ENCODE measurements around the gene EDRF1.
"Not testable (repeated sequence)": the region's sequence is repeated elsewhere in the genome, so short reads cannot be mapped to it uniquely, and the experiment has no call there.

EDRF1 gene

DNA sequence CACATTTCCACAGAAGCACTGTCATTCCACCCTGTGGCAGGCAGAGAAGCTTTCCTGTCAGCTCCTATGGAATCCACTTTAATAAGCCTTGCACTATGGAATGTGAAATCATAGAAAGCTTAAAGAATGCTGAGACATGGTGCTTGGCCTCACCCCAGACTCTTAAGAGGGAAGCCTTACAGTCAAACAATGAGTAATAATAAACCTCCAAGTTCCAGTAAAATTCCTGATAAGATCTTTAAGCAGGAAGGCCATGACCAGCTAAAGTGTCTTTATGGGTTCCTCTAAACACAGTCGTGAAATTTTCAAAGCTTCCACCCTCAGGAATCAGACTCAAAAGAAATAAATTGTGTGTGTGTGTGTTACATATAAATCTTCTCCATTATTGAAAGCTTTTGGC lies 24.6 kb upstream of the EDRF1 start:
- Histone ChIP-seq H3K36me3 (ENCODE audit: control insufficient read depth in 1 of 2, insufficient read depth in 2 of 2, low read length in 2 of 2) (no peaks in the 10 kb centered on the region), H3K4ac (ENCODE audit: low read depth, low read length) (no peak overlapping the region), H4K12ac (ENCODE audit: low read depth, low read length) (no peak overlapping the region), H2BK120ac (ENCODE audit: insufficient read depth, low read length, poor library complexity) (no peak overlapping the region), H3K9ac (ENCODE audit: low read length) (no peak overlapping the region), H2AK5ac (ENCODE audit: low read length) (no peak overlapping the region), H2BK5ac (ENCODE audit: low read depth, low read length, poor library complexity) (no peak overlapping the region), H2BK12ac (ENCODE audit: low read length) (no peak overlapping the region), H3K23ac (ENCODE audit: low read length) (no peak overlapping the region), H3K4me1 (ENCODE audit: control insufficient read depth in 1 of 2, insufficient read depth in 2 of 2, low read length in 2 of 2) (peaks cover 0 to 6% of the 10 kb centered on the region in 2 experiments), H3K18ac (ENCODE audit: low read length) (no peak overlapping the region), H3K79me2 (ENCODE audit: control insufficient read depth, insufficient read depth, low read length, poor library complexity) (no peaks in the 10 kb centered on the region), H4K8ac (ENCODE audit: low read depth, low read length) (no peak overlapping the region), H3K4me3 (ENCODE audit: low read depth, low read length) (no peak overlapping the region), H3K14ac (ENCODE audit: low read length) (no peak overlapping the region), H3K9me3 (ENCODE audit: insufficient read depth, low read depth, low read length) (no peaks in the 10 kb centered on the region), H3K27ac (ENCODE audit: low read depth, low read length) (no peak overlapping the region), H4K91ac (ENCODE audit: low read depth, low read length) (no peak overlapping the region), H2AFZ (ENCODE audit: insufficient read depth, low read length, poor library complexity) (no peak overlapping the region), H3K79me1 (ENCODE audit: low read length) (no peaks in the 10 kb centered on the region), H3K27me3 (ENCODE audit: insufficient read depth, low read length) (no peaks in the 10 kb centered on the region), H3K4me2 (ENCODE audit: low read length) (no peak overlapping the region)
- DNase-seq = no peak
- WGBS (ENCODE audit: extremely low coverage, insufficient coverage, insufficient read length) = no CpG with 5 or more reads among the region's 1 CpG

DNA sequence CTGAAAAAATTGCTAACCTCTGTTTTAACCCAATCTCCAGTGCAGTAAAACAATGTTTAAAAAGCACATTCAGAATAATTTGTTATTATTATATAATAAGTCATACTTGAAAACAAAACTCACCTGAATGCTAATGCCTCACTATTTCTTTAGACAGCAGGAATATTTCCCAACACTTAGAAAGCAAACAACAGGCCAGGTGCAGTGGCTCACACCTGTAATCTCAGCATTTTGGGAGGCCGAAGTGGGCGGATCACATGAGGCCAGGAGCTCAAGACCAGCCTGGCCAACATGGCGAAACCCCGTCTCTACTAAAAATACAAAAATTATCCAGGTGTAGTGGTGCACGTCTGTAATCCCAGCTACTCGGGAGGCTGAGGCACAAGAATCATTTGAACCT lies 22.6 kb upstream of the EDRF1 start:
- H3K18ac ChIP-seq (ENCODE audit: low read length); H2BK120ac ChIP-seq (ENCODE audit: insufficient read depth, low read length, poor library complexity); H3K27me3 ChIP-seq (ENCODE audit: insufficient read depth, low read length); H2BK12ac ChIP-seq (ENCODE audit: low read length); H3K9ac ChIP-seq (ENCODE audit: low read length); H2BK5ac ChIP-seq (ENCODE audit: low read depth, low read length, poor library complexity); H3K4me3 ChIP-seq (ENCODE audit: low read depth, low read length); H4K12ac ChIP-seq (ENCODE audit: low read depth, low read length); H3K27ac ChIP-seq (ENCODE audit: low read depth, low read length); H3K36me3 ChIP-seq (ENCODE audit: control insufficient read depth in 1 of 2, insufficient read depth in 2 of 2, low read length in 2 of 2); H3K4me1 ChIP-seq (ENCODE audit: control insufficient read depth in 1 of 2, insufficient read depth in 2 of 2, low read length in 2 of 2); H3K79me1 ChIP-seq (ENCODE audit: low read length); H3K4ac ChIP-seq (ENCODE audit: low read depth, low read length); H4K91ac ChIP-seq (ENCODE audit: low read depth, low read length); H2AFZ ChIP-seq (ENCODE audit: insufficient read depth, low read length, poor library complexity); H4K8ac ChIP-seq (ENCODE audit: low read depth, low read length); H3K4me2 ChIP-seq (ENCODE audit: low read length); H3K14ac ChIP-seq (ENCODE audit: low read length); H3K79me2 ChIP-seq (ENCODE audit: control insufficient read depth, insufficient read depth, low read length, poor library complexity); H2AK5ac ChIP-seq (ENCODE audit: low read length); H3K23ac ChIP-seq (ENCODE audit: low read length); DNase-seq; H3K9me3 ChIP-seq (ENCODE audit: insufficient read depth, low read depth, low read length): not testable (repeated sequence)
- no CpG with 5 or more reads among the region's 6 CpGs for WGBS (ENCODE audit: extremely low coverage, insufficient coverage, insufficient read length)

DNA sequence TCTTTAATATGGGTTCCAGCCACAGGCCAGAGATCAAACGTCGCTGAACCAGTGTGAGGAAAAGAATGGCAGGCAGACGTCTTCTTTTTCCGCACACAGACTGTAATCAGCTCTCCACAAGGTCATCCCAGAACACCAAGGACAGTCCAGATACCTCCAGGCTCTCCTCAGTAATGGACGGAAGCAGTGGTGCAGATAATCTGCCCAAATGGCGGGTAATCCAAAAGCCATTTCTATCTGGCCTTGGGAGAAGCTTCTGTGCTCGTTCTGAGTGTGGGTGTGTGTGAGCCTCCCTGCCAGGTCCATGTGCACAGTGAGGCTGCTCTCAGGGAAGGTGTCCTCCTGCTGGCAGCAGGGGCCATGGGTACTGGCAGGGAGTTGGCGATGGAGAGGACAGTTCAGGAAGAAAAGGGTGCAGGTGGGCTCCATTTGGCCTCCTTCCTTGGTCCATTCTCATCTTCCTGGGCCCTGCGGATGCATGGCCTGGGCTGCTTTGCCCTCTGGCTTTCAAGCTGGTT lies 21.0 kb upstream of the EDRF1 start:
- Histone ChIP-seq H3K18ac (ENCODE audit: low read length) (no peak overlapping the region), H4K12ac (ENCODE audit: low read depth, low read length) (no peak overlapping the region), H3K27me3 (ENCODE audit: insufficient read depth, low read length) (no peaks in the 10 kb centered on the region), H2BK120ac (ENCODE audit: insufficient read depth, low read length, poor library complexity) (no peak overlapping the region), H2AFZ (ENCODE audit: insufficient read depth, low read length, poor library complexity) (no peak overlapping the region), H3K27ac (ENCODE audit: low read depth, low read length) (no peak overlapping the region), H2BK12ac (ENCODE audit: low read length) (no peak overlapping the region), H3K79me1 (ENCODE audit: low read length) (no peaks in the 10 kb centered on the region), H4K8ac (ENCODE audit: low read depth, low read length) (no peak overlapping the region), H3K4ac (ENCODE audit: low read depth, low read length) (no peak overlapping the region), H2BK5ac (ENCODE audit: low read depth, low read length, poor library complexity) (no peak overlapping the region), H3K9me3 (ENCODE audit: insufficient read depth, low read depth, low read length) (no peaks in the 10 kb centered on the region), H4K91ac (ENCODE audit: low read depth, low read length) (no peak overlapping the region), H3K36me3 (ENCODE audit: control insufficient read depth in 1 of 2, insufficient read depth in 2 of 2, low read length in 2 of 2) (no peaks in the 10 kb centered on the region), H3K4me2 (ENCODE audit: low read length) (no peak overlapping the region), H3K9ac (ENCODE audit: low read length) (no peak overlapping the region), H2AK5ac (ENCODE audit: low read length) (no peak overlapping the region), H3K4me1 (ENCODE audit: control insufficient read depth in 1 of 2, insufficient read depth in 2 of 2, low read length in 2 of 2) (peaks cover 0 to 4% of the 10 kb centered on the region in 2 experiments), H3K79me2 (ENCODE audit: control insufficient read depth, insufficient read depth, low read length, poor library complexity) (no peaks in the 10 kb centered on the region), H3K4me3 (ENCODE audit: low read depth, low read length) (no peak overlapping the region), H3K14ac (ENCODE audit: low read length) (no peak overlapping the region), H3K23ac (ENCODE audit: low read length) (no peak overlapping the region)
- DNase-seq = no peak
- WGBS (ENCODE audit: extremely low coverage, insufficient coverage, insufficient read length) = no CpG with 5 or more reads among the region's 9 CpGs

DNA sequence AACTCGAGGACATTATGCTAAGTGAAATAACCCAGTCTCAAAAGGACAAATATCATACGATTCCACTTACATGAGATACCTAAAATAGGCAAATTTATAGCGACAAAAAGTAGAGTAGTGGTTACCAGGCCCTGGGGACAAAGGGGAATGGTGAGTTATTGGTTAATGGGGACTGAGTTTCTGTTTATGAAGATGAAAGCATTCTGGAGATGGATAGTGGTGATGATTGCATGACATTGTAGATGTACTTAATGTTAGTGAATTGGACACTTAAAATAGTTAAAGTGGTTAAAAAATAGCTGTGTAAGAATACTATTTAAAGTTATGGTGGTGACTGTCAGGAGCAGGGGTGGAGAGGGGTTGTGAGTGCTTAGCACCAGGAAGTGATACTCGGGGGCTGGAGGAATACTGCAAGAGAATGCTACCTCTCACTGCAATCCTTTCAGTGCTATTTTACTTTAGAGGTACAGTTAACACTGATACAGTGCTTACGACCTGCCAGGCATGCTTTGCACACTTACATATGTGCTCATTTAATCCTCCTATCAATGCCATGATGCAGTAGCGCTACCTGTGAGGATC lies 19.9 kb upstream of the EDRF1 start:
- H2BK12ac ChIP-seq (ENCODE audit: low read length) = no peak overlapping the region
- H2AK5ac ChIP-seq (ENCODE audit: low read length) = no peak overlapping the region
- H2BK5ac ChIP-seq (ENCODE audit: low read depth, low read length, poor library complexity) = no peak overlapping the region
- no peak overlapping the region for H4K12ac ChIP-seq (ENCODE audit: low read depth, low read length)
- no peaks in the 10 kb centered on the region for H3K36me3 ChIP-seq (ENCODE audit: control insufficient read depth in 1 of 2, insufficient read depth in 2 of 2, low read length in 2 of 2)
- H3K27me3 ChIP-seq (ENCODE audit: insufficient read depth, low read length) = no peaks in the 10 kb centered on the region
- no peak overlapping the region for H2AFZ ChIP-seq (ENCODE audit: insufficient read depth, low read length, poor library complexity)
- no peak overlapping the region for H3K18ac ChIP-seq (ENCODE audit: low read length)
- no peak overlapping the region for H4K8ac ChIP-seq (ENCODE audit: low read depth, low read length)
- WGBS (ENCODE audit: extremely low coverage, insufficient coverage, insufficient read length) = no CpG with 5 or more reads among the region's 6 CpGs
- H3K9me3 ChIP-seq (ENCODE audit: insufficient read depth, low read depth, low read length) = no peaks in the 10 kb centered on the region
- no peak for DNase-seq
- no peak overlapping the region for H4K91ac ChIP-seq (ENCODE audit: low read depth, low read length)
- H3K9ac ChIP-seq (ENCODE audit: low read length) = no peak overlapping the region
- no peak overlapping the region for H3K14ac ChIP-seq (ENCODE audit: low read length)
- no peaks in the 10 kb centered on the region for H3K79me2 ChIP-seq (ENCODE audit: control insufficient read depth, insufficient read depth, low read length, poor library complexity)
- no peak overlapping the region for H3K4me2 ChIP-seq (ENCODE audit: low read length)
- no peak overlapping the region for H3K4ac ChIP-seq (ENCODE audit: low read depth, low read length)
- H2BK120ac ChIP-seq (ENCODE audit: insufficient read depth, low read length, poor library complexity) = no peak overlapping the region
- no peak overlapping the region for H3K27ac ChIP-seq (ENCODE audit: low read depth, low read length)
- H3K4me1 ChIP-seq (ENCODE audit: control insufficient read depth in 1 of 2, insufficient read depth in 2 of 2, low read length in 2 of 2) = peaks cover 0 to 1% of the 10 kb centered on the region in 2 experiments
- no peak overlapping the region for H3K4me3 ChIP-seq (ENCODE audit: low read depth, low read length)
- H3K23ac ChIP-seq (ENCODE audit: low read length) = no peak overlapping the region
- no peaks in the 10 kb centered on the region for H3K79me1 ChIP-seq (ENCODE audit: low read length)
